Tibial nerve (tissue), 4 donors: Measurements from ENCODE around the gene MME. TPM values are rescaled to one million over a fixed set of nuclear protein-coding genes. Genes with fewer than 3 reads are reported as not detected.

Experiments used
- DNase-seq, 2 donors: peaks; one replicate each; pipeline ENCODE4 v3.0.0-alpha.2; 2019; ENCODE audit warnings: low spot score in 2 of 2
- H3K27ac ChIP-seq, 4 donors: fragments of 200-600 bp; sonication (generic) in 3 of 4; one replicate each; pipeline ENCODE4 v1.5.1; 2017 to 2019; ENCODE audit warnings: mild to moderate bottlenecking in 1 of 4
- H3K27me3 ChIP-seq, 2 donors: fragments of 200-600 bp; sonication (generic) in 1 of 2; one replicate each; pipeline versions ENCODE4 v1.5.1 to v1.6.0; 2017 to 2019
- H3K36me3 ChIP-seq, 3 donors: fragments of 200-600 bp; sonication (generic); one replicate each; pipeline ENCODE4 v1.5.1; 2018 to 2019
- H3K4me1 ChIP-seq, 4 donors: fragments of 200-600 bp; sonication (generic) in 3 of 4; one replicate each; pipeline ENCODE4 v1.5.1; 2017 to 2019
- H3K4me3 ChIP-seq, 4 donors: fragments of 200-600 bp; sonication (generic) in 3 of 4; one replicate each; pipeline ENCODE4 v1.5.1; 2017 to 2019; ENCODE audit warnings: mild to moderate bottlenecking in 1 of 4, moderate library complexity in 1 of 4
- H3K9me3 ChIP-seq, 4 donors: fragments of 200-600 bp; sonication (generic) in 3 of 4; one replicate each; pipeline ENCODE4 v1.5.1; 2017 to 2019
- CTCF ChIP-seq, 5 experiments: fragments of 200-600 bp in 3 of 5; fragments of 450-650 bp in 2 of 5; sonication (generic) in 3 of 5; IDR thresholded peaks; one replicate each; pipeline ENCODE4 v1.5.1; 2016 to 2019; ENCODE audit warnings: antibody characterized with exemption in 5 of 5, mild to moderate bottlenecking in 3 of 5, moderate library complexity in 2 of 5
- EP300 ChIP-seq, 2 donors: sonication (generic); formaldehyde crosslinking; IDR thresholded peaks; one replicate each; pipeline ENCODE4 v1.6.1; 2017; ENCODE audit warnings: antibody characterized with exemption in 2 of 2, mild to moderate bottlenecking in 1 of 2
- POLR2A ChIP-seq, 2 donors: fragments of 450-650 bp; IDR thresholded peaks; one replicate each; pipeline ENCODE4 v1.6.1; 2017; ENCODE audit warnings: antibody characterized with exemption in 2 of 2, mild to moderate bottlenecking in 2 of 2, moderate library complexity in 2 of 2
- WGBS, 2 donors: methylation state at CpG; one replicate each; pipeline ENCODE4 v1.1.5; 2018; 5-methylcytosine and 5-hydroxymethylcytosine counted together
- total RNA-seq, 4 donors: library from RNA; depleted of rRNA; stranded (reverse); fragments of >200 nt; gene quantifications; one replicate each; pipeline ENCODE4 v1.1.0, GENCODE V29; 2016

Gene MME
- total RNA-seq, 4 donors from 2014 or later: 47.7 to 127 (median 112) TPM

- H3K9me3 ChIP-seq: no peaks in the 10 kb centered on the region
- H3K4me1 ChIP-seq: peaks cover 0 to 8% (median 0%) of the 10 kb centered on the region in 4 donors
- no peak for DNase-seq
- H3K27ac ChIP-seq: peak overlapping the region in 1 of 4 donors; percentile 34
- H3K27me3 ChIP-seq: no peaks in the 10 kb centered on the region
- TF ChIP-seq CTCF (IDR thresholded peaks at IDR 0.05) (no peak), EP300 (IDR thresholded peaks at IDR 0.05) (peak in 1 of 2 donors; percentile 9)
- H3K4me3 ChIP-seq: no peak overlapping the region
- 14 to 24% methylated on average over 2 of the region's 2 CpGs for WGBS, 2 donors
- no peaks in the 10 kb centered on the region for H3K36me3 ChIP-seq
These were observed 21.3 kb downstream of the MME start for GRCh38 chr3:155101398-155101797.

GRCh38 chr3:155102329-155102728, 22.2 kb downstream of the MME start:
- Histone ChIP-seq H3K9me3 (no peaks in the 10 kb centered on the region), H3K4me1 (peaks cover 0 to 8% (median 0%) of the 10 kb centered on the region in 4 donors), H3K36me3 (no peaks in the 10 kb centered on the region), H3K4me3 (no peak overlapping the region), H3K27ac (no peak overlapping the region), H3K27me3 (no peaks in the 10 kb centered on the region)
- WGBS, 2 donors: 70 to 78% methylated on average over 2 of the region's 2 CpGs
- TF ChIP-seq EP300 (IDR thresholded peaks at IDR 0.05) (no peak), CTCF (IDR thresholded peaks at IDR 0.05) (no peak), POLR2A (IDR thresholded peaks at IDR 0.05) (no peak)
- no peak for DNase-seq

- Histone ChIP-seq H3K27me3 (no peaks in the 10 kb centered on the region), H3K4me1 (peaks cover 0 to 8% (median 0%) of the 10 kb centered on the region in 4 donors), H3K4me3 (no peak overlapping the region), H3K36me3 (no peaks in the 10 kb centered on the region), H3K9me3 (no peaks in the 10 kb centered on the region), H3K27ac (no peak overlapping the region)
- DNase-seq: no peak
- WGBS, 2 donors: 89 to 94% methylated on average over 2 of the region's 2 CpGs
- TF ChIP-seq POLR2A (IDR thresholded peaks at IDR 0.05) (no peak), EP300 (IDR thresholded peaks at IDR 0.05) (no peak), CTCF (IDR thresholded peaks at IDR 0.05) (no peak)
These were observed 23.6 kb downstream of the MME start for GRCh38 chr3:155103686-155104085.

- 27 to 37% methylated on average over 2 of the region's 2 CpGs for WGBS, 2 donors
- TF ChIP-seq POLR2A (IDR thresholded peaks at IDR 0.05) (no peak), CTCF (IDR thresholded peaks at IDR 0.05) (no peak), EP300 (IDR thresholded peaks at IDR 0.05) (no peak)
- no peaks in the 10 kb centered on the region for H3K9me3 ChIP-seq
These were observed 26.0 kb downstream of the MME start for GRCh38 chr3:155106119-155106518.

GRCh38 chr3:155110022-155110421, 29.9 kb downstream of the MME start:
- TF ChIP-seq CTCF (IDR thresholded peaks at IDR 0.05) (no peak), POLR2A (IDR thresholded peaks at IDR 0.05) (no peak), EP300 (IDR thresholded peaks at IDR 0.05) (no peak)
- H3K27ac ChIP-seq: no peak overlapping the region
- H3K4me1 ChIP-seq: peaks cover 0 to 7% (median 0%) of the 10 kb centered on the region in 4 donors
- no peak overlapping the region for H3K4me3 ChIP-seq
- 67 to 72% methylated on average over 4 of the region's 4 CpGs for WGBS, 2 donors
- DNase-seq: no peak
- H3K36me3 ChIP-seq: no peaks in the 10 kb centered on the region
- H3K9me3 ChIP-seq: no peaks in the 10 kb centered on the region
- H3K27me3 ChIP-seq: no peaks in the 10 kb centered on the region

More at GRCh38 chr3:155106119-155106518, 26.0 kb downstream of the MME start:
- Histone ChIP-seq H3K36me3 (no peaks in the 10 kb centered on the region), H3K4me1 (peaks cover 0 to 8% (median 0%) of the 10 kb centered on the region in 4 donors), H3K4me3 (no peak overlapping the region), H3K27ac (peak overlapping the region in 2 of 4 donors; percentile 14 to 62), H3K27me3 (no peaks in the 10 kb centered on the region)
- no peak for DNase-seq
